GM10847 (cell line): ENCODE results near the gene TECR.

Experiments used
- POLR2A ChIP-seq: IDR thresholded peaks from 2 replicates; pipeline ENCODE4 v1.6.1; 2011; ENCODE audit not compliant: insufficient read length; ENCODE audit errors: extremely low read depth

Gene TECR

DNA sequence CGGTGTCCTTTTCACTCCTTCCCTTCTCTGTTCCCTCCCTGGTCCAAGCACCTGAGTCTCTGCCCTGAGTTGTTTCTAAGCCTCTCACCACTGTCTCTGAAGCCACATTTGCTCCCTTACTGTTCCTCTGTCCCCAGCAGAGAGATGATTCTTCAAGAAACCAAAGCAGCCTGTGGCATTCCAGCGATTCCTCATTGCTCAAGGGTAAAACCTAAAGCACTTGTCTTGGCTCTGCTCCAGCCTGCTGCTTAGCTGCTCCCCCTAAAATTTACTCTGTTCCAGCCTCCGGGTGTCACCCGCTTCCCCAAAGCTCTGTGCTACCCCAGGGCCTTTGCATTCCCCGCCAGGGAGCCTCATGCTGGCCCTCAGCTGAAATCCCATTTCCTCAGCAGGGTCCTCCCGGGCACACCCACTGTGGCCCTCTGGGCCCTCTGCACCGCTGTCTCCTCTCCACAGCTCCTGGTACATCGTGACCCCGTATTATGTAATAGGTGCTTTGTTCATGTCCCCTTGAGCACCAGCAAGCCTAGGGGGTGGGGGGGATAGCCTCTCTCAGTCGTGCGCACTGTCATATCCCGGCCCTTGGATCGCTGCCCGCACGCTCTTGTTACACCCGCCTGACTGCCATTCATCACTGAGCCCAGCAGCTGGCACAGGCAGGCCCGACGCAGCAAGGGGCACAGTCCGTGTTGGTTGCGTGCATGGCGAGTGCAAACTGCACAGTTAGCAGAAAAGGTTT is 15.8 kb downstream of the TECR start:
- TF ChIP-seq POLR2A, result no peak

DNA sequence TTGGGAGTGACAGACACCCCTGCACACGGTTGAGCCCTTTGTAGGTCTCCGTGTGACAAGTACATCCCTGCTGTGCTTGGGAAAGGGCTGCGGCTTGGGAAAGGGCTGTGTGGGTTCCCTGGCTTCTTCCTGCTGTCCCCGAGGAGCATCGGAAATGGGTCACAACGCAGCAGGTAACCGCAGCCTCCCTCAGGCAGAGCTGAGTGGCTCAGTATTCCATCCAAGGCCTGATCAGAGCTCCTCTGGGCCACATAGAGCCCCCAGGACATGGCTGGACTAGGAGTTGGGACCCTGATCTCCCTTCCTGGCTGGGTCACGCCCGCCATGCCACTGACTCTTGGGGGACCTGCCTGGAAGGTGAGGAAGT is 16.3 kb downstream of the TECR start:
- no peak for TF ChIP-seq POLR2A

GRCh38 chr19:14550201-14550754 is 20.9 kb downstream of the TECR start:
- no peak for TF ChIP-seq POLR2A

DNA sequence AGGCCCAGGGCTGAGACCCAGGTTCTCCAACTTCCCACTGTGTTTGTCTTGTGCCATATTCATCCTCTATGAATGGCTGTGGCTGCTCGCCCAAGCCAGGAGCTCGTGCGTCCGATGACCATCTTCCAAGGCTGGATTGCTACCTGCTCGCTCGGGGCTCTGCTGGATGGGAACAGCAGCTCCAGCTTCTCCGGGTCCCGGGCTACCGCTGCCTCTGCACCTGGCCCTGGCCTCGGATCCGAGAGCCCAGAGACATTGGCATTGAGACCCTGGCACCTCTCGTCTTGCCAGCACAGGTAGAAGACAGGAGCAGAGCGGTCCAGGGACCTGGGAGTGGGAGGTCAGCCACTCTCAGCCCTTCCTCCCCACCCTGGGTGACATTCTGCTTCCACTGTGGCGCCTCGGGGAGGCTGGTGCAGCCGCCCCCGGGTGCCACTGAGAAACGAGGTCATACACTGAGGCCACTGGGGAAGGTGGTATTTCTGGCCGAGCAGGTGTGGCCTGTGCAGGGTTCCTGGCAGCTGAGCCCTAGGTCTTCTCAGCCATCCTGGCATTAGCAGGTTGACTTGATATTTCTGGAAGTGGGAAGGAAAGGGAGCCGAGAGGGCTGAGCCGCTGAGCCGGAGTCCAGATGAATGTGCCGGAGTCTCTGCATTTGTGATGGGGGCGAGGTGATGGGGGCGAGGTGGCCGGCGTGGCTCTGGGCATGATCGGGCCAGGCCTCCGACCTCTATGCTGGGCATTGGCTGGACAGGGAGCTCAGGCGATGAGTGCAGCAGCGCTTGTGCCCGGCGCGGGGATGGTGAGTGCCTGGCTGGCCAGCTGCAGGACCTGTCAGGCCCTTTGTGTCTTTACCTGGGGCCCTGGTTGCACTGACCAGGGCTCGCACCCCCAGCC is 23.9 kb downstream of the TECR start:
- no peak for TF ChIP-seq POLR2A

- no peak for TF ChIP-seq POLR2A
These were observed 24.5 kb downstream of the TECR start for GRCh38 chr19:14553939-14554243.

- TF ChIP-seq POLR2A, result no peak
These were observed 25.0 kb downstream of the TECR start for GRCh38 chr19:14554382-14554812.

- TF ChIP-seq POLR2A, result no peak
These were observed 26.7 kb downstream of the TECR start for GRCh38 chr19:14555918-14556661.

DNA sequence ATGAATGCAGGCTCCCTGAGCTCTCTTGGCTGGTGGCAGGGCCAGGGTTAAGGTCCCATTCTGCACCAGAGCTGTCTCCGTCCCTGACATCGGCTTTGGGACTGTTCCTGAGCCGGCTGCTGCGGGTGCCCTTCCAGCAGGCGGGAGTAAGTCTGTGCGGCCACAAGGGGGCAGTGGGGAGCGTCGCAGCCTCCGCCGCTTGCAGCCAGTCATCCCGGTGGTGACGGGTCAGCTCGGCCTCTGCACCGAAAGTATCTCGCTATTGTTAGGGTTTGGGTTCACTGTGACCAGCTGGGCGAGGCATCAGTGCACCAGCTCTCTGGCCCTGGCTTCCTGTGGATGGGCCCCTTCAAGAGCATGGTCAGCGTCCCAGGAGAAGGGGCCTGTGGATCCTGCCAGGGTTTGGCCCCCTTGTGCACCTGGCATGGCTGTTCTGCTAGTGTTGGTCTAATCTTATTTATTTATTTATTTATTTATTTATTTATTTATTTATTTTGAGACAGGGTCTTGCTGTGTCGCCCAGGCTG is 27.3 kb downstream of the TECR start:
- TF ChIP-seq POLR2A, result no peak

DNA sequence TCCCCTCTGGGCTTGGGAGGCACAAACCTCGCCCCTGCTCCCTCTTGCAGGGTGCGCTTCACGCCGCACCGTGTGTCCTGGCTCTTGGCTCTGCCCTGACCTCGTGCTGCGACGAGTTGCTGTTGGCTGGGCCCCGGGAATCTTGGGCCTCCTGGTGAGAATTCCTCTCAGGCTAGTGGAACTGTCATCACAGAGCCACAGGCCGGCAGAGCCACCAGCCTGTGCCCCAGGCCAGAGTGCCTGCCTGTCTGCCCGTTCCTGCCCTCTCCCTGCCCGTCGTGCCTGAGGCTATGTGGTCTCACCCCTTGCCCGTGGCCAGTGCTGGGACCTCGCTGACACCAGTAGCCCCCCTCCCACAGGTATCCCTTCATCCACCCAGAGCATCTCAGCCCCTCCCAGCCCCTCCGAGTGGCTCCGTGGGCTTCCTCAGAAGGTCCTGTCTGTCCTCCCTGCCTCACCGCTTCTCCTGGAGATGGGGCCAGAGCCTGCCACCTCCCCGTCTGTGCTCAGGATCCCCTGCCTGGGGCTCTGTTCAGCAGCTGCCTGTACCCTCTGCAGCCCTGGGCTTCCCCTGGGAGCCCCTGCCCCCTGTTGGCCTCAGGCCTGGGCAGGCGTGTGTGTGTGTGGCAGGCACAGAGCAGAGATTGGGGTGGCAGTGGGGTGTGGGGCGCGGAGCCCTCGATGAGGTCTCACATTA is 29.1 kb downstream of the TECR start:
- no peak for TF ChIP-seq POLR2A

- no peak for TF ChIP-seq POLR2A
These were observed 30.8 kb downstream of the TECR start for GRCh38 chr19:14559916-14560775.

GRCh38 chr19:14560776-14561108 is 31.3 kb downstream of the TECR start:
- TF ChIP-seq POLR2A, result no peak

DNA sequence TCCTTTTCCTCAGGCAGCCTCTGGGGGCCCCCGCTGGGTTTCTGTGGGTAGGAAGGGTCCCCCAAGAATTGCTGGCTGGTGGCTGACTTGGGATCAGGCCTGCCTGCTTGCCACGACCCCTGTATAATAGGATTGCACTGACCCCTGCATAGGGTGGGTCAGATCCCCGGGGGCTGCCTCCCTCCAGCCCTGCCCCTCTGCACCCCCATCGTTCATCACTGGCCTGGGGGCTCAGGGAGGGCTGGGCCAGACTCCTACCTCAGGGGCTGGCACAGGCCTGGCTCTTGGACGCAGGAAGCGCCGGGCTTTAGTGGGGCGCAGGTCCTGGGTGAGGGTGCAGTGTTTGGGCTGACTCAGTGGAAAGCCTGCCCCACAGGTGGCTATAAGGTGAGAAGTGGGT is 31.9 kb downstream of the TECR start:
- TF ChIP-seq POLR2A, result no peak

- no peak for TF ChIP-seq POLR2A
These were observed 32.5 kb downstream of the TECR start for GRCh38 chr19:14561847-14562351.
